Measurements from ENCODE around the gene ATG16L2. TPM values are rescaled to one million over a fixed set of nuclear protein-coding genes. Genes with fewer than 3 reads are reported as not detected.
"Not testable (repeated sequence)": the region's sequence is repeated elsewhere in the genome, so short reads cannot be mapped to it uniquely, and the experiment has no call there.

The ATG16L2 gene
- total RNA-seq, 4 donors from 2014 or later, result 3.1 to 8.1 (median 4.3) TPM

- Histone ChIP-seq H3K36me3 (no peaks in the 10 kb centered on the region), H3K27ac (no peak overlapping the region), H3K9me3 (no peaks in the 10 kb centered on the region), H3K4me3 (no peak overlapping the region), H3K27me3 (no peaks in the 10 kb centered on the region), H3K4me1 (peaks cover 5% of the 10 kb centered on the region in 2 donors)
- DNase-seq (no peak), ATAC-seq (no peak)
- no peak for TF ChIP-seq POLR2A (IDR thresholded peaks at IDR 0.05)
- intact Hi-C loops (cut with DNase I; ENCODE audit: low total_unique reads) (loop anchor here (10.0 kb wide), 1 partner anchor 392 kb away; the partner anchor contains the start of gene CLPB), in situ Hi-C loops (cut with MboI; ENCODE audit: low sequenced_read_pairs in 4 of 4) (loop anchor here (5.0 to 25.0 kb wide), 2 partner anchors 351 to 461 kb away; no protein-coding TSS in a partner anchor)
Measured at GRCh38 chr11:72826191-72826941, 12.2 kb downstream of the ATG16L2 start.

- no peaks in the 10 kb centered on the region for H3K36me3 ChIP-seq
- no peaks in the 10 kb centered on the region for H3K27me3 ChIP-seq
- H3K9me3 ChIP-seq, result no peaks in the 10 kb centered on the region
- intact Hi-C loops (cut with DNase I; ENCODE audit: low total_unique reads) (loop anchor here (10.0 kb wide), 1 partner anchor 392 kb away; the partner anchor contains the start of gene CLPB), in situ Hi-C loops (cut with MboI; ENCODE audit: low sequenced_read_pairs in 4 of 4) (loop anchor here (5.0 to 25.0 kb wide), 2 partner anchors 350 to 460 kb away; no protein-coding TSS in a partner anchor)
- ATAC-seq (no peak), DNase-seq (no peak)
- TF ChIP-seq CTCF (IDR thresholded peaks at IDR 0.05 in 4 of 5, conservative IDR thresholded peaks at IDR 0.05 in 1 of 5), result no peak
- no peak for TF ChIP-seq POLR2A (IDR thresholded peaks at IDR 0.05)
- no peak overlapping the region for H3K4me3 ChIP-seq
- H3K4me1 ChIP-seq, result peaks cover 6 to 10% of the 10 kb centered on the region in 2 donors
- H3K27ac ChIP-seq, result peak overlapping the region in 3 of 4 donors; percentile 36 to 61 (median 58)
Measured at GRCh38 chr11:72826942-72827480, 12.8 kb downstream of the ATG16L2 start.

GRCh38 chr11:72827656-72828055 is 13.4 kb downstream of the ATG16L2 start:
- intact Hi-C loops (cut with DNase I; ENCODE audit: low total_unique reads), result loop anchor here (10.0 kb wide), 1 partner anchor 393 kb away; the partner anchor contains the start of gene CLPB
- not testable (repeated sequence) for H3K36me3 ChIP-seq

GRCh38 chr11:72828081-72828567 is 13.9 kb downstream of the ATG16L2 start:
- Histone ChIP-seq H3K36me3 (no peaks in the 10 kb centered on the region), H3K4me3 (no peak overlapping the region), H3K4me1 (peaks cover 17 to 21% of the 10 kb centered on the region in 2 donors), H3K9me3 (no peaks in the 10 kb centered on the region), H3K27me3 (no peaks in the 10 kb centered on the region), H3K27ac (peak overlapping the region in 3 of 4 donors; percentile 36 to 61 (median 58))
- in situ Hi-C loops (cut with MboI; ENCODE audit: low sequenced_read_pairs in 4 of 4), result loop anchor here (5.0 to 25.0 kb wide), 2 partner anchors 349 to 459 kb away; no protein-coding TSS in a partner anchor
- ATAC-seq, result no peak
- TF ChIP-seq CTCF (IDR thresholded peaks at IDR 0.05 in 4 of 5, conservative IDR thresholded peaks at IDR 0.05 in 1 of 5), result no peak
- no peak for TF ChIP-seq POLR2A (IDR thresholded peaks at IDR 0.05)
- intact Hi-C loops (cut with DNase I; ENCODE audit: low total_unique reads), result loop anchor here (10.0 kb wide), 1 partner anchor 393 kb away; the partner anchor contains the start of gene CLPB
- DNase-seq, result no peak

More at GRCh38 chr11:72827656-72828055, 13.4 kb downstream of the ATG16L2 start:
- H3K4me1 ChIP-seq, result peaks cover 12 to 17% of the 10 kb centered on the region in 2 donors
- in situ Hi-C loops (cut with MboI; ENCODE audit: low sequenced_read_pairs in 4 of 4), result loop anchor here (5.0 to 25.0 kb wide), 2 partner anchors 350 to 460 kb away; no protein-coding TSS in a partner anchor
- H3K27me3 ChIP-seq, DNase-seq, ATAC-seq, H3K4me3 ChIP-seq, H3K9me3 ChIP-seq: not testable (repeated sequence)
- peak overlapping the region in 3 of 4 donors; percentile 36 to 61 (median 58) for H3K27ac ChIP-seq

GRCh38 chr11:72828692-72829101 is 14.5 kb downstream of the ATG16L2 start:
- Histone ChIP-seq H3K4me1 (peaks cover 22 to 26% of the 10 kb centered on the region in 2 donors), H3K36me3 (no peaks in the 10 kb centered on the region), H3K9me3 (no peaks in the 10 kb centered on the region), H3K27ac (peak overlapping the region in 3 of 4 donors; percentile 36 to 61 (median 58)), H3K4me3 (no peak overlapping the region), H3K27me3 (no peaks in the 10 kb centered on the region)
- DNase-seq (no peak), ATAC-seq (no peak)
- in situ Hi-C loops (cut with MboI; ENCODE audit: low sequenced_read_pairs in 4 of 4) (loop anchor here (5.0 to 25.0 kb wide), 2 partner anchors 349 to 459 kb away; no protein-coding TSS in a partner anchor), intact Hi-C loops (cut with DNase I; ENCODE audit: low total_unique reads) (loop anchor here (10.0 kb wide), 1 partner anchor 394 kb away; the partner anchor contains the start of gene CLPB)
- TF ChIP-seq CTCF (IDR thresholded peaks at IDR 0.05 in 4 of 5, conservative IDR thresholded peaks at IDR 0.05 in 1 of 5), result no peak
- TF ChIP-seq POLR2A (IDR thresholded peaks at IDR 0.05), result no peak
